ENCODE data around the gene TCP10L.
"Not testable (repeated sequence)": the region's sequence is repeated elsewhere in the genome, so short reads cannot be mapped to it uniquely, and the experiment has no call there.

The TCP10L gene

DNA sequence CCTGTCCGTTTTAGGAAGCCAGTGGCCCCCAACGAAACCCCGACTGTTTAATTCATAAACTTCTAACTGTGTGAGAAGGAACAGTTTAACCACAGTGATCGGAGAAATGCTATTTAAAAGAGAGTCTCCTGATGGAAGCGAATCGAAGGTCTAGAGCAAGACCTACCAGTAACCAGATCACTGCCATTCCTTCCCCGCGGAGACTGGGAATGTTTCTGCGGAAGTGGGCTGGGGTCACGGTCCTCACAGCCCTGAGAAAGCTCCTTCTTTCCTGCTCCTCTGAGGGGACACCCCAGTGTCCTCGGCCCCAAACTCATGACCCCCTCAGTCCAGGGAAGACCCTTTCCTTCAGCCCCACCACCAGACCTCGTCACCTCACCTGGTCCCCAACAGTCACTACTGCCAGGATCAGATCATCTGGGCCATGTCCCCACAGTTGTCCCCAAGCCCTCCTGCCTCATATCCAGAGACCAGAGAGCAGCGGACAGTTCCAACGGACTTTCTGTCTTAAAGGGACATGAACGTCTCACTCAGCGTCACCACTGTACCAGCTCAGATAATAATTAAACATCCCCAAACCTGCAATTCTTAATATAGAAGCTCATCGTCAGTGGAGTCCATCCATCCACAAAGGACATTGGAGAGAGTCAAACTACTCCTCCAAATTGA lies at the start of gene TCP10L:
Gene TCP10L (minus strand): TSS at position 482 of the 669 bp plus-strand sequence. CDS start 1,219 bp downstream, outside the sequence.
- DNase-seq, result no peak

DNA sequence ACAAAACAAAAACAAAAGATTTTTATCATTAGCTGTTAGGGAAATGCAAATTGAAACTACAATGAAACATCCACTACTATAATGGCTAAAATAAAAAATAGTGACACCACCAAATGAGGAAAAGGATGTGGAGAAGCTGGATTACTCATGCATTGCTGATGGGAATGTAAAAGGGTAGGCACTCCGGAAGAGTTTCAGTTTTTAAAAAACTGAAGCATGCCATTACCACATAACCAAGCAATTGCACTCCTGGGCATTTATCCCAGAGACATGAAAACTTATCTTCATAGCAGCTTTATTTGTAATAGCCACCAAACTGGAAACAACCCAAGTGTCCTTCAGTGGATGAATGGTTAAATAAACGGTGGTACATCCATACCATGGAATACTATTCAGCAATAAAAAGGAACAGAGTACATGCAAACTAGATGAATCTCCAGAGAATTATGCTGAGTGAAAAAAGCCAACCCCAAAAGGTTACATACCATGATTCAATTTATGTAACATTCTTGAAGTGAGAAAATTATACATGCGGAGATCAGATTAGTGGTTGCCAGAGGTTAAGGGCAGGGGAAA lies 41.4 kb upstream of the TCP10L start:
- DNase-seq, result no peak

GRCh38 chr21:32618218-32618617 lies 32.9 kb upstream of the TCP10L start:
- not testable (repeated sequence) for DNase-seq

DNA sequence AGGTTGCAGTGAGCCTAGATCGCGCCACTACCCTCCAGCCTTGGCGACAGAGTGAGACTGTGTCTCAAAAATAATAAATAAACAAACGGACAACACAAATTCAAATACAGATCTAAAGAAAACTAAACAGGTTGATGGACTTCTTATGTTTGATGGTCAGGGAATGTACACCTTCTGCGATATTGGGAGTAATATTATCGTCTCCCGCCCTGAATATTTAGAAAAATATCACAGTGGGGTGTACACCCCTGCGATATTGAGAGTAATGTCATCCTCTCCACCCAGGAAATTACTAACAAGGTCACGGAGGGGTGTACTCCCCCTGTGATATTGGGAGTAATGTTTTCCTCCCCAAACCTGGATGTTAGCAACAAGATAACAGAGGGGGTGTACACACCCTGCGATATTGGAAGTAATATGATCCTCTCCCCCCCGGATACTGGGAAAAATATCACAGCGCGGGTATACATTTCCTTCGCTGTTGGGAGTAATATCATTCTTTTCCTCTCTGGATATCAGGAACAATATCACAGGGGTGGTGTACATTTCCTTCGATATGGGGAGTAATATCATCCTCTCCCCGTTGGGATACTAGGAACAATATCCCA lies 28.2 kb upstream of the TCP10L start:
- no peak for DNase-seq

DNA sequence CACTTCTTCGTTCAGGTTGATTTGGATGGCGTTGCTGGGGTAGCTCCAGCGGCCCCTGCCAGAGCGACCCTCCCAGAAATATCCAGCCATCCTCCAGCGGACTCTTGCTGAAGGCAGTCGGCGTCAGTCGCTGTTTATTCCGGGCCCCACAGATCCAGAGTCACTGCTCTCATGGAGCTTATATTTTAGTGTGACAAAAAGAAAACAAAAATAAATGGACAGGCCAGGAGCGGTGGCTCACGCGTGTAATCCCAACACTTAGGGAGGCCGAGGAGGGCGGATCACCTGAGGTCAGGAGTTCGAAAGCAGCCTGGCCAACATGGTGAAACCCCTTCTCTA lies 27.6 kb upstream of the TCP10L start:
- no peak for DNase-seq

GRCh38 chr21:32612075-32612998 lies 27.0 kb upstream of the TCP10L start, which contains the start of gene CFAP298:
TSS of gene CFAP298 (minus strand) at chr21:32612377. CDS start at chr21:32612243, 134 bp downstream.
- peak; percentile 84 for DNase-seq

- DNase-seq, result no peak
Measured at GRCh38 chr21:32611471-32611997, 26.2 kb upstream of the TCP10L start.

GRCh38 chr21:32610940-32611339 lies 25.6 kb upstream of the TCP10L start:
- not testable (repeated sequence) for DNase-seq

- no peak for DNase-seq
Measured at GRCh38 chr21:32608851-32609250, 23.5 kb upstream of the TCP10L start.

DNA sequence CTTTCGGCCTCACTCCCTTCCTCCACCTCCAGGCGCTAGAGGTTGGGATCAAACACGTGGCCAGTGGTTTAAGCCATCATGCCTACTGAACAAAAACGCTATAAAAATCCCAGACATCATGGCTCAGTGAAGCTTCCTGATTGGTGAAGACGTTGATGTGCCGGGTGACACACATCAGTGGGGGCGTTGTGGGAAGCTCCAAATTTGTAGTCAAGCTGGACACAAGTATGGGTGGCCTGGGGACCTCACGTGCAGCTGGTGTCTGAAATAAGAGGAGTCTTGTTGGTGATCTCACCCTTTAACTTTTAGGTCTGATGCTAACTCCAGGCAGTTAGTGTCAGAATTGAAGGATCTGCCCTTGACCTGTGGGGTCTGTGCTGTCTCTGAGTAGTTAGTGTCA lies 20.1 kb upstream of the TCP10L start:
- no peak for DNase-seq

- DNase-seq, result peak; percentile 12
Measured at GRCh38 chr21:32604464-32604863, 19.1 kb upstream of the TCP10L start.

DNA sequence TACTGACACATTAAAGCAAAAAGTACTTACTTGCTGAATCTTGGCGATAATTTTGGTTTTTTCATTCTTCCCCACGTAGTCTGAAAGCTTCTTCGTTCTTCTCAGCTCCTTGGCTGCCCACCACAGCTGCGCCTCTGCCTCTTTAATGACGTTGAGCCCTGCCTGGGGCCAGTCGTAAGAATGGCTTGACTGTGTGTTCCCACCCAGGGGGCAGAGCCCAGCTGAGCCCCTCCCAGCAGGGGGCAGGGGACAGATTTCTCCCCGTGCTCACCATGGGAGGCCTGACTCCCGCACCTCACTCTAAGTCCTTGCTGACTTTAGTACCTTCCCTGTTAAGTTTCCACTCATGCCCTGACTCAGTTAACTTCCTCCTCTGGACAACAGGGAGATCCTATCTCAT lies 17.8 kb upstream of the TCP10L start:
- no peak for DNase-seq

DNA sequence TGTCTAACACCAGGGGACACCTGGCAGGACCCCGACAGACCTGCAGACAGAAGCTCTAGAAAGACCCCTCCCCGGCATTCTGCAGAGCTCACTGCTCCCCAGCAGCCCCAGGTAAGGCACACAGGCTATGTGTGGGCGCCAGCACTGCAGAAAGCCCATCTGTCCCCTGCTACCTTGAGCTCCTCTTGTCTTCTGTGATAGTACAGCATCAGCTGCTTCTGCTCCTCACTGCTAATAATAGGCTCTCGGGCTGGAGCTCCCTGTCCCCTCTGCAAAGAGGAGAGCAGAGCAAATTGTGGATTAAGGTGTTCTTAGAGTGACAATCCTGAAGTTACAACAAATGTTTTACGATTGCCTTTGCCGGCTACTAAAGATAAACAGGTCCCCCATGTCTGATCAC lies 16.8 kb upstream of the TCP10L start:
- no peak for DNase-seq

DNA sequence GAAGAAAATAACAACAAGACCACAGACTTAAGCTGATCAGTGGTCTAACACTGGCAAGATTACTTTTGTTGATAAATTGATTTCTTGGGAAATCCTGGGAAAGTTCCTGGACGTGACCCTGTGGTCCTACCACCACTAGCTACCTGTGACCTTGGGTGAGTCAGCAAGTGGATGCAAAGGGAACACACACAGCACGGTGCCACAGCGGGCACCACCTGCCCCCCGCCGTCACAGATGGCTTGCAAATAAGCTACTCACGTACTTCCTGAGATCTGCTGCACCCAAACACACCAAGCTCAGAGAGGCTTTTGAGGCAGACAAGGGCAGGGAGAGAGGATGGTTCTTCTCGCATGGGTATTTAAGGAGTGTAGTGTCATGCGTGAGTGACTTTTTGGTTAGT lies 14.2 kb upstream of the TCP10L start:
- no peak for DNase-seq

DNA sequence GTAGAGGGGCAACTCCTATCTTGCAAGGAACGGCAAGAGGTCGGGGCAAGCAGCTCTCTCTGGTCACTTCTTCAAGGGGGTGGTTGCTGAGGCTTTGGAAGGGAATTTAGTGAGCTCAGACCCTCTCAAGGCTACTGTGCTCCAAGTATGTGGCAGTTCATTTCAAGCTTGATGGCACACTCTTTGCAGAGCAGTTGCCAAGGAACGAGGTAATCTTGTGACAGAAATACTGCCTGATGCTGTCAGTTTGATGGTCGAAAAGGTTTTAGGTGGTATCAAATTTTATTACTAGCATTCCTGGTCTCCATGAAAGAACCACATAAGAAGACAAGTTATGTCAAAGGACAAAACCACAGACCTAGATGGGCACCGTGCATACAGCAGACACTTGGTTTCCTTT lies 13.8 kb upstream of the TCP10L start:
- DNase-seq, result no peak

DNA sequence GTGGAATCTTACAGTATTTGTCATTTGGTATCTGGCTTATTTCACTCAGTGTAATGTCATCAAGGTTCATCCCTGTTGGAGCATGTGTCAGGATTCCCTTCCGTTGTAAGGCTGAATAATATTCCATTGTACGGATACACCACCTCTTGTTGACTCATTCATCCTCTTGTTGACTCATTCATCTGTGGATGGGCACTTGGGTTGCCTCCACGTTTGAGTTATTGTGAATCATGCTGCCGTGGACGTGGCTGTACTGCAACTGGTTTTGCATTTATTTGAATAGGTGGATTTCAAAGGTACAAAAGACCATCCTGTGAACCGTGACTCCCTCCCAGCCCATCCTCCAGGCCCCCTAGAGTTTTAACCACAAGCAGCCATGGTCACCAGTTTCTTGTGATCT lies 11.9 kb upstream of the TCP10L start:
- DNase-seq, result no peak

DNA sequence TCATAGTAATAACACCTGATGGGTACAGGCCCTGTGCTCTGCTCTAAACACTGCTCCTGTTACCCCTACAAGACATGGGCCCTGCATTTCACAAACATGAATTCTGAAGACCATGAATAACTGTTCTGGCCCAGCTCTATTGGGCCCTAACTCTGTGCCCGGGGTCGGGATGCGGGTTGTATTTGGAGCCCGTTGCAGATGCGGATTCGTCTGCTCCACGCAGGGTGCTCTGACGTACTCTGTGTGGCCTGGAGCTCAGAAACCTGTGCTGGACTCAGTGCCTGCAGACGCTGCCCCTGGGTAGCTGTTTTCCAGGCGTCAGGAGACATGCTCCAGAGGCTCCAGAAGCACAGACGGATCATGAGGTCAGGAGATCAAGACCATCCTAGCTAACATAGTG lies 10.1 kb upstream of the TCP10L start:
- no peak for DNase-seq

GRCh38 chr21:32593690-32594089 lies 8.4 kb upstream of the TCP10L start:
- DNase-seq, result no peak

DNA sequence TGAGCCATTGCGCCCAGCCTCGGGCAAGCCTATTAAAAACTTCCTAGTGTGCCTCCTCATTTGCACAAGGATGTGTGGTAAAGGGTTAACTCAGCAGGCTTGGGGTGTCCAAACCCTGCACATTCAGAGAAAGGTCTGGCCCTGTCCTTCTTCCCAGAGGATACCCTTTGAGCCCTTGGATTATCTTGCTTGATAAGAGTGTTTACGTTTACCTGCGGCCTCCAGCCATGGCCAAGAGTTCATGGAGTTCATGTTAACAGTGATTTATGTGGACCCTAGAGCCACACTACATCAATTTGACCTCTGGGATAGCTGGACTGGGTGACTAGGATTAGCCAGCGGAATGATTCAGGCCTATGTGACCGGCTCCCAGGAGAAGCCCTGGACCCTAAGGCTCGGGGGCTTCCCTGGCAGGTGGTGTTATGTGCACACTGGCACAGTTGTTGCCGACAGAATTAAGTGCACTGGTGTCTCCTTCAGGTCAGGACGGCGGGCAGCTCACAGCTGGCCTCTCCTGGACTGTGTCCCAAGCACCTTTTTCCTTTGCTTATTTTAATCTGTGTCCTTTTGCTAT lies 7.7 kb upstream of the TCP10L start:
- no peak for DNase-seq

- DNase-seq, result no peak
Measured at GRCh38 chr21:32590130-32590529, 4.8 kb upstream of the TCP10L start.

DNA sequence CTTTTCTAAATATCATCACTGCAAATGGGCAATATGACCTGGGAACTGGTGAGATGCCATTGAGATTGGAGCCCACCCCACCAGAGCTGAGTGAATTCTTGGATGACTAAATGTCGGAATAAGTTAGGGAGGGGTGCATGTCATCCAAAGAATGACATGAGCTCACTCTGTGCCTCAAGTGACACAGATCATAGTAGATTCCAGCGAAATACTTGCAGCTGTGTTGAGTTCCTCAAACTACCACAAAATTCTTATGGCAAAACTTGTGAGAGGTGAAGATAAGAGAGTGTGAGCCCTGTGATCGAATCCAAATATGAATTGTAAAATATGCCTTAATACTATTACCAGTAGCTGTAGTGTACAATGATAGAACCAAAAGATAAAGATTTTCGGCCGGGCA lies 2.3 kb upstream of the TCP10L start:
- no peak for DNase-seq

DNA sequence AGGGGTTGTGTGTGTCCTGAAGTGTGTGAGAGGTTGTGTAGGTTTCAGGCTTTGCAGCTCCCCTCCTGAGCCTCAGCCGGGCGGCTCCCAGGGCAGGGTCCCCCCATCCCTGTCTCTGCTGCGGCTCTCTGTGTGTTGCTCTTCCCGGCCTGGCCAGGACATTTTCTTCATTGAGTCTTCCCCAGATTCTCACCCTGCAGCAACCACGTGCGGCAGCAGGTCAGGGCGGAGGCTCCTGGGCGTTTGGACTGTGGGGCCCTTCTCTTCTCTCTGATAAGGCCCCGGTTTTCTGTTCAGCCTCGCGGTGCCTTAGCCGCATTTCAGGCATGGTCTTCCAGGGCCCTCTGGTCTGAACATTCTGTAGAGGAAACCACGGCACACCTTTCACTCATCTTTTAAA lies 1.8 kb upstream of the TCP10L start:
- no peak for DNase-seq

GRCh38 chr21:32585970-32586369 lies 647 bp upstream of the TCP10L start:
- DNase-seq, result no peak

Measured in NCI-H1105 (cell line).